ENCODE measurements around the gene DYNLT2B. TPM values are rescaled to one million over a fixed set of nuclear protein-coding genes. Genes with fewer than 3 reads are reported as not detected.
"Not testable (repeated sequence)": the region's sequence is repeated elsewhere in the genome, so short reads cannot be mapped to it uniquely, and the experiment has no call there.

The DYNLT2B gene
- 11.5 TPM for polyA plus RNA-seq (ENCODE audit: insufficient read length)

DNA sequence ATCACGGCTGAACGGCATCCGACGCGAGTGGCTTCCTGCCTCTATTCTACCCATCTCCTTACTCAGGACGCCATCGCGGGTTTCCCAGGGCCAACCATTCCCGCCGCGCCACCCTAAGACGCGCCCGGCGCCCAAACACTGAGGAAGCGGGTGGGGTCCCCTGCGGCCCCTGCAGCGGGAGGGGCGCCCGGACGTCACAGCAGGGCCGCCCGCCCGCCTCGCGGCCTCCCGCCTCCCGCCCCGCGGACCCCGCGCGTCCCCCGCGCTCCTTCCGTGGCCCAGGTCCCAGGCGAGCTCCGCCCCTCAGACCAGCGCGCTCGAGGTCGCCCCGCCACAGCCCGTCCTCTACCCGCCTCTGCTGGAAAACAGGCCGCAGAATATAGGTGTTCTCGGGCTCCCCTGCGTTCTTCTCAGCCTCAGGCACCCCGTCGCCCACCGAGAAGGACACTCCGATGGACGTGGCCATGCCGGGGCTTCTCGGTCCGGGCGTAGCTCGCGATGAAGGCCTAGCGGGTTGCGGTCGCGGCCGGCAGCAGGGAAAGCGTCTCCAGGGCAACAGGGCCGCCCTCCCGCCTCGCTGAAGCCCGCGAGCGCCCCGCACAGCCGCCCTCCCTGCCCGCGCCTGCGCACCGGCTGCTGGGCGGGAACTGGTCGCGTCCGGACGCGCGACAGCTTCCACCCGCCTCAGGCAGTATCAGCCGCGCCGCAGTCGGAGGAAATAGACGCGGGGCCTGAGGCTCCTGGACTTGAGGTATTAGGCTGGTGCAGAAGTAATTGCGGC lies at the start of gene DYNLT2B:
Gene DYNLT2B (minus strand): TSS at position 554 of the 781 bp plus-strand sequence. CDS start 88 bp downstream, at position 466.
- peak; percentile 94 for DNase-seq

DNA sequence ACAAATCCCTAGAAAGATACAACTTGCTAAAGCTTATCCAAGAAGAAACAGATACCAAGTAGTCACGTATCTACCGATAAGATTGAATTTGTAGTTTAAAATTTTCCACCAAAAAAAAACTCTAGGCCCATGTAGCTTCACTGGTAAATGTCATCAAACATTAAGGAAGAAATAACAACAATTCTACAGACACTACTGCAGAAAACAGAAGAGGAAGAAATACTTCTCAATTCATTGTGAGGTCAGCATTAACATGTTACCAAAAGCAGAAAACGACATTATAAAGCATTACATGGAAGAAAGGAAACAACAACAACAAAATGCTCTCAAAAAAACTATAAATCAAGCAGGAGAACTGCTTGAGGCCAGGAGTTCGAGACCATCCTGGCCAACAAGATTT lies 47.7 kb upstream of the DYNLT2B start:
- DNase-seq: no peak

DNA sequence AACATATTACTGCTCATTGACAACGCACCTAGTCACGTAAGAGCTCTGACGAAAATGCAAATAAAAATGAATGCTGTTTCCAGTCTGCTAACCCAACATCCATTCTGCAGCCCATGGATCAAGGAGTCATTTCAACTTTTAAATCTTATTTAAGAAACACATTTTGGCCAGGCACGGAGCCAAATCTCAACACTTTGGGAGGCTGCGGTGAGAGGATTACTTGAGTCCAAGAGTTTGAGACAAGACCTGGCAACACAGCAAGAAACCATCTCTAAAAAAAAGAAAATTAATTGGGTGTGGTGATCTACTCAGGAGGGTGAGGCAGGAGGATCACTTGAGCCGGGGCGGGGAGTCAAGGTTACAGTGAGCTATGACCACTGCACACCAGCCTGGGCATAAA lies 42.5 kb upstream of the DYNLT2B start:
- DNase-seq: no peak

DNA sequence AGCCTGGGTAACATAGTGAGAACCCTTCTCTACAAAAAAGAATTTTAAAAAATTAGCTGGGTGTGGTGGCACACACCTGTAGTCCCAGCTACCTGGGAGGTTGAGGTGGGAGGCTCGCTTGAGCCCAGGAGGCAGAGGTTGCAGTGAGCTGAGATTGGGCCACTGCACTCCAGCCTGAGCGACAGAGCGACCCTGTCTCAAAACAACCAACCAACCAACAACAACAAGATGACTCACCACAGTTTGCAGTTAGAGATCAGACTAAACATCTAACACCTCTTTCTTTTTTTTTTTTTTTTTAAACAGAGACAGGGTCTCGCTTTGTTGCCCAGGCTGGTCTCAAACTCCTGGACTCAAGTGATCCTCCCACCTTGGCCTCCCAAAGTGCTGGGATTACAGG lies 40.5 kb upstream of the DYNLT2B start:
- DNase-seq: not testable (repeated sequence)

DNA sequence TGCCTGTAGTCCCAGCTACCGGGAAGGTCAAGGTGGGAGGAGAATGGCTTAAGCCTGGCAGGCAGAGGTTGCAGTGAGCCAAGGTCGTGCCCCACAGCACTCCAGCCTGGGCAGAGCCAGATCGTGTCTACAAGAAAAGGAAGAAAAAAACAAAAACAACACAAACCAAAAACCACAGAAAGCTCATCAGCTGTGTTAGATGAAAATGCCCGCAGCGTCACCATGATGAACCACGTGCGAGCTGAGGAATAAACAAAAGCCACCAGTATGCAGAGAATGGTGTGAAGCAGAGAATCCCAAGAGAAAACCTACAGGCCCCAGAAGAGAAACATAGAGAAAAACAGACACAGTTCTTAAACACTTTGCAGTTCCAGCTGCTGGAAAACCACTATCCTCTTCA lies 39.9 kb upstream of the DYNLT2B start:
- DNase-seq: no peak

DNA sequence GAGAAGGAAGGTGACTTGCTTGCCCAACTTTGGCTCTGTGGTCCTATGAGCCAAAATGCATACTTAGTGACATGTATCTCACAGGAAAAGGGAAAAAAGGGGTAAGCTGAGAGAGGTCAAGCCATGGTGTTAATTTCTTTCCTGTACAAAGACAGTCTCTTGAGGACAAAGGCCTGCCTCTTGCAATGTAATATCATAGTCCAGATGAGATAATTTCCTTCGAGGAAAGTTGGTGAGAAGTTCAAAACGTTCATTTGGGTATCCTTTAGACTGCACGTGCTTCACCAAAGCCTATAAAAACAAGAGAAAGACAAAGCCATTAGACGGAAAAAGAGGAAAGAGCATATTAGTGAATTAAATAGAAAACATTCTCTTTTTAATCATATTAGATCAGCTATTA lies 38.5 kb upstream of the DYNLT2B start:
- DNase-seq: no peak

DNA sequence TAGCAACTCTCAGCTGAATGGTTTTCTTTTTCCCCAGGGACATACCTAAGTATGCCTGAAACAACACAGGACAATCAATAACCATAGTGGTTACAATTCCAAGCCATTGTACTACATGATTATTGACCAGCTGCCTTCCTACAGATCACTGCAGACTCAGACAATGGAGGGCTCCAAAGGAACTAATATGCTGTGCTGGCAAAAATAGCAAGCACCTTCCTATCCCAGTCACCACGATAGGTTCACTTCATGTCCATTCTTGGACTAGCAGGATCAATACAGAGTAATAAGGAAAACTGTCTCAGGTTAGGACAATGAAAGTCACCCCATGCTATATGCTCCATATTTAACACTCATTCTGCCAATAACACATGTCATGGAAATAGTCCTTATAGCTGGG lies 37.6 kb upstream of the DYNLT2B start:
- no peak for DNase-seq

DNA sequence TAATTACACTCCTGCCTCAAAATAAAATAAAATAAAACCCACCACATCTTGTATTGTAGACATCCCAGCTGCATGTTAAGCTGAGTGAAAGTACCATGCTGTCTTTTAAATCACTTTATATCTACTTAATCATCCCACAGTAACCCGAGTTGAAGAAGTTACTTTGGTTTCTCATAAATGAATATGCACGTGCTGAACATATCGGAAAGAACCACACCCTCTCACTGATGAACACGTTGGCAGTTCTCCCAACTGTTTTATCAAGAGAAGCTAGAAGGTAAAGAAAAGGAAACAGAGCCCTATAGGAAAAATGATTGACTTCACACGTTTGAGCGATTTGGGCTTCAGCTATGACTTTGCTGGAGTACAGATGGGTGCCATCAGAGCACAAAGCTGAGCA lies 36.1 kb upstream of the DYNLT2B start:
- DNase-seq: no peak

DNA sequence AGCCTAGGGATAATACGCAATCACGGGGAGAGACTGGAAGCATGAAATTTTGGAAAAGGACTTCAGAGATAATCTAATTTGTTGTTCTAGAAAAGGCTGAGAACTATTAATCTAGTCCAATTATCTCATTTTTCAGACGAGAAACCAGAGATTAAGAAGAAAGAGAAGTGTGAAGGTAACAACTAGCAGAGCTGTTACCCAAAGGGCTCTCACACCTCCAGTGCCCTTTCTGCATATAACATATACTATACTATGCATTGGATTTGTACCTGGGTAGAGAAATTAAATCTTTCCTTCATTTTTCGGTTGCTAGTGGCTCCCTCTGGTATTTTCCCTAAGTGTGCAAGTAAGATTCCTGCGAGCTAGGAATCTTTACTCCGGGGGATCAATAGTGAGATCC lies 33.5 kb upstream of the DYNLT2B start:
- no peak for DNase-seq

DNA sequence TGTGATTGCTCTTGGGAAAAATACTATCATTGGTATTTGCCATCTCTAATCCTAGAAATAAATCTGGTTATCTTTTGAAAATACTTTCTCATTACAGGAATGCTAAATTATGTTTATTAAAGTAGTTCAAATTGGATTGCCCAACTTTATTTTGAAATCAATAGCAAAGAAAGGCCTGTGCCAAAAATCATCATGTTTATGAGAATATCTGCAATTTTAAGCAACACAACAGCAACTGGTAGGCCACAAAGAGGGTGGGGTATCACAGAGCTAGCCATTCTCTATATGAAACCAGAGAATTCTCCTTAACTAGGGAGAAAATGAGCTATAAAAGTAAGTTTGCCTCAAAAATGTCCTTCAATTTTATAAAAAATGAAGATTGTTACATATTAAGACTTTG lies 32.0 kb upstream of the DYNLT2B start:
- no peak for DNase-seq

DNA sequence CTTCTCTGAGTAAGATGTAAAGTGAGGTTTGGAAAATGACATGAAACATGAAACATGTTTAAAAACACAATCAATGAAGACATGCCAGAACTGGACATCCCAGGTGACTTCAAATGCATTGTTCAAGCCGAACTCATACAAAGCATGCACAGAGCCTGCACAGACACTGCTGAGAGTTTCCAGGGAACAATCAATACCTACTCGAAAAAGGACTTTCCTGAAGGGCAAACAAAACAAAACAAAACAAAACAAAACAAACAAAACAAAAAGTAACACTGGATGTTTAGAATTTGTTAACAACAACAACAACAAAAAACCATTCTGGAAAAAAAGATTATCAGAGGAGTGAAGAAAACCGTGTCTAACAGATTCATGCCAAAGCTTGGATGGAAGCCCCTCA lies 30.7 kb upstream of the DYNLT2B start:
- no peak for DNase-seq

DNA sequence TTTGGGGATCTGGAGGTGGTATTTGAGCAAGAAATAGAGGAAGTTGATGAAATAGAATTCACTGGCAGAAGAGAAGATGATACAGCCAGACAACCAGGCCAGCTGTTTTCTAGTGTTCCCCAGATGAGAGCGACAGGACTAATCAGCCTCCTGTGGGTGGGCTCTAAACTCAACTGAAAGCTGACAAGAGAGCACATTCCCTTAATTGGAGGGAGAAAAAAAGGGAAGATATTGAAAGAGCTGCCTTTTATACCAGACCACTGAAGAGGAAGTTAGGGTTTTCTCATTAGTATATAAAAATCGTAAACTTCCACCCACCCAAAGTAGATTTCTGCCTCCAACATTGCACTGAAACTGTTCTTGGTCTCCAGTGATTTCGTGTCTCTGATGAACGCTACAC lies 26.6 kb upstream of the DYNLT2B start:
- DNase-seq: no peak

DNA sequence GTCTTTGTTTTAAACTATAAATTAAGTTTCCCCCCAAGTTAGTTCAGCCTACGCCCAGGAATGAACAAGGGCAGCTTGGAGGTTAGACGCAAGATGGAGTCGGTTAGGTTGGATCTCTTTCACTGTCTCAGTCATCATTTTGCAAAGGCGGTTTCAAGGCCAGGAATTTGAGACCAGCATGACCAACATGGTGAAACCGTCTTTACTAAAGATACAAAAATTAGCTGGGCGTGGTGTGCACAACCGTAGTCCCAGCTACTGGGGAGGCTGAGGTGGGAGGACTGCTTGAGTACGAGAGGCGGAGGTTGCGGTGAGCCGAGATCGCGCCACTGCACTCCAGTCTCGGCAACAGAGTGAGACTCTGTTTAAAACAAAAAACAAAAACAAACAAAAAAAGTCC lies 25.9 kb upstream of the DYNLT2B start:
- DNase-seq: not testable (repeated sequence)

DNA sequence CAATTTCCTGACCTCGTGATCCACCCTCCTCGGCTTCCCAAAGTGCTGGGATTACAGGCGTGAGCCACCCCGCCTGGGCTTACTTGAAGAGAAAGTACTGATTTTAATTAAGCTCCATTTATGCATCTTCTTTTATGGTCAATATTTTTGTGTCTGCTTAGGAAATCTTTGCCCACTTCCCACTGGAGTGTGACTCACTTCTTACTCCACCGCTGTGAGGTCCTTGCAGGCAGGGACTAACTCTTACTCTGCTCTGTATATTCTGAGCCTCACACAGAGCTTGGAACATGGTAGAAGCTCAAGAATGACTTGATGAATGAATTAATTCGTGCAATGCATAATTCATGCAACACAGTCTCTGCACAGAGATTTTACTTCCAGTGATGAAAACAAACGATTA lies 23.1 kb upstream of the DYNLT2B start:
- DNase-seq: no peak

DNA sequence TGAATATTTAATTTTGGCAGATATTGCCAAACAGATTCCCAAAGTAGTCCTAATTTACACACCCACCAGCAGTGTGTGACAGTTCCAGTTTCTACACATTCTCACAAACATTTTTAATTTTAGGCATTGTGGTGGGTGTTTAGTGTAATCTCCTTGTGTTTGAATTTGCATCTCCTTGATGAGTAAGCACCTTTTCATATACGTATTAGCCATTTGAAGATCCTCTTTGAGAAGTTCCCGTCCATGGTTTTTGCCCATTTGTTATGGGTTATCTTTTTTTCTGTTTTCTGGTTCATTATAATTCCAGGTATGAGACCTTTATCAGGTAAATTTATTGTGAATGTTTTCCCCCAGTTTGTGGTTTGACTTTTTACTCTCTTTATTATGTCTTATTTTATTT lies 22.4 kb upstream of the DYNLT2B start:
- DNase-seq: no peak

DNA sequence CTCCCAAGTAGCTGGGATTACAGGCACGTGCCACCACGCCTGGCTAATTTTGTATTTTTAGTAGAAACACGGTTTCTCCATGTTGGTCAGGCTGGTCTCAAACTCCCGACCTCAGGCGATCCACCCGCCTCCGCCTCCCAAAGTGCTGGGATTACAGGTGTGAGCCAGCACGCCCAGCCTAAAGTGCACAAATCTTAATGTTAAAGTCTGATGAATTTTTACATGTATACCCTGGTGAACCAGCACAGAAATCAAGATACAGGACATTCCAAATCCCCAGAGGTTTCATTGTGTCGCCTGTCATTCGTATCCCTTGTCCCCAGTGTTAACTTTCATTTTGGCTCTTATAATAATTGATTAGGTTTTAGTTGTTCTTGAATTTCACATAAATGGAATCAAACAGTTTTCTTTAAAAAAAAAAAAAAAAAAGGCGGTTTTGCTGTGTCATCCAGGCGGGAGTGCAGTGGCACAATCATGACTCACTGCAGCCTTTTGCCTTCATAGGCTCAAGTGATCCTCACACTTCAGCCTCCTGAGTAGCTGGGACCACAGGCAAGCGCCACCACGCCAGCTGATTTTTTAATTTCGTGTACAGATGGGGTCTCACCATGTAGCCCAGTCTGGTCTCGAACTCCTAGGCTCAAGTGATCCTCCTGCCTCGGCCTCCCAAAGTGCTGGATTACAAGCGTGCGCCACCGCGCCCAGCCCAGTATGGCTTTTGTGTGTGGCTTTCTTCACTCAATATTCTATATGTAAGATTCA lies 21.6 kb upstream of the DYNLT2B start:
- DNase-seq: no peak

DNA sequence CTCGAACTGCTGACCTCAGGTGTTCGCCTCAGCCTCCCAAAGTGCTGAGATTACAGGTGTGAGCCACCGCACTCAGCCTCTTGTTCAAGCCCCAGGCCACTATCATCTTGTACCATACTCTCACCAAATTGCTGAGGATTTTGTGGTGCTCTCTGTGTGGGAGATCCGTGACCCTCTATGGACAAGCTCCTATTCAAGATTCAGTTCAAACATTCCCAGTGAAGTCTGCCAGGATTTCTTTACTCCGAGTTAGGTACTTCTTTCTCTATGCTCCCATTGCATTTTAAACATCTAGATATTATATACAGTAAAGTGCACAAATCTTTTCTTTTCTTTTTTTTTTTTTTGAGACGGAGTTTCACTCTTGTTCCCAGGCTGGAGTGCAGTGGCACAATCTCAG lies 21.0 kb upstream of the DYNLT2B start:
- no peak for DNase-seq

DNA sequence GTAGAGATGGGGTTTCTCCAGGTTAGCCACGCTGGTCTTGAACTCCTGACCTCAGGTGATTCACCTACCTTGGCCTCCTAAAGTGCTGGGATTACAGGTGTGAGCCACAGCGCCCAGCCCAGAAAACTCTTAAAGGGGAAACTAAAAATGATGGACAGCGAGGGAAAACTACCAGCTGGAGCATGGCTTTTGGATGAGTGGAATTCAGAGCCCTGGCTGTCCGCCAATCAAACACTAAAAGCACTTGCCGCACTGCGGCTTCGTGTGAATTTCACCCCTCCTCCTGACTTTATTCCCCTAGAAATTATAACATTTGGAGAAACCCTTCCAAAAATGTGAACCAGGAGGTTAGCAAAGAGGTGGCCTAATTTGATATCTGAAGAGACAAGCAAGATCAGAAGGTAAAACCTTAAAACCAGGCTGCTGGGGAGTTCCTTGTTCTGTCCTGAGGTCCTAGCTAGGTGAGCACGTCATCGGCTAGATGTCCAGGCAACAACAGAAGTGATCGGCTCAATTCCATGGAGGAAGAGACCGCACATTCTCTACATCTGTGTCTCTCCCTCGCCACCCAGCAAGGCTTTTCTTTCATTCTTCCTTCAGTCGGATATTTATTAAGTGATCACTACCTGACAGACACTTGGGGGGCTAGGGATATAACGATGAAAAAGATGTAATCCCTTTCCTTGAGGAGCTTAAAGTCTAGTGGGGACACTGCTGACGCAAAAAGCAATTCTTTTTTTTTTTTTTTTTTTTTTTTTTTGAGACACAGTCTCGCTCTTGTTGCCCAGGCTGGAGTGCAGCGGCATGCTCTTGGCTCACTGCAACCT lies 18.5 kb upstream of the DYNLT2B start:
- DNase-seq: no peak

DNA sequence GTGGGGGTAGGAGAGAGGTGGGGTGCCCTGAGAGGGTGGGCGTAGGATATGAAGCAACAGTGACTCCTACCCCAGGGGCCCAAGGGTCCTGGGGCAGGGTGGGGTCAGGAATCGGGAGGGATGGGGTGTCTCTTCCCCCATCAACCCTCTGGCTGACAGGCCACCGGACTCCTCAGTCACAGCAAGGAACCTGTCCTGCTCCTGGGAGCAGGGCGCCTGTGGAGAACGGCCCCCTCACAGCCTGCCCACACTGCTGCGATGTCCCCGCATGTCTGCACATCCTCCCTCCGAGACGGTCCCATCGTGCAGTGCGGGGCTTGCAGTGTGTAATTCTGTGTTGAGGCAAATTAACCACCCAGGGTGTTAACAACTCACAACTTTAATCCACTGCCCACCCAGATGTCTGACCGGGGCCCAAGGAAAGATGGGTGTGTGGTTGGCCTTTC lies 17.5 kb upstream of the DYNLT2B start:
- no peak for DNase-seq

DNA sequence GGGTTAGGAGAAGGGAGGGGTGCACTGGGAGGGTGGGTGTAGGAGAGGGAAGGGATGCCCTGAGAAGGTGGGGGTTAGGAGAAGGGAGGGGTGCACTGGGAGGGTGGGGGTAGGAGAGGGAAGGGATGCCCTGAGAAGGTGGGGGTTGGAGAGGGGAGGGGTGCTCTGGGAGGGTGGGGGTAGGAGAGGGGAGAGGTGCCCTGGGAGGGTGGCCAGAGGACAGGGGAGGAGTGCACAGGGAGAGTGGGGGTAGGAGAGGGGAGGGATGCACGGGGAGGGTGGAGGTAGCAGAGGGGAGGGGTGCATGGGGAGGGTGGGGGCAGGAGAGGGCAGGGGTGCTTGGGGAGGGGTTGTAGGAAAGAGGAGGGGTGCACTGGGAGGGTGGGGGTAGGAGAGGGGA lies 16.9 kb upstream of the DYNLT2B start:
- DNase-seq: no peak

DNA sequence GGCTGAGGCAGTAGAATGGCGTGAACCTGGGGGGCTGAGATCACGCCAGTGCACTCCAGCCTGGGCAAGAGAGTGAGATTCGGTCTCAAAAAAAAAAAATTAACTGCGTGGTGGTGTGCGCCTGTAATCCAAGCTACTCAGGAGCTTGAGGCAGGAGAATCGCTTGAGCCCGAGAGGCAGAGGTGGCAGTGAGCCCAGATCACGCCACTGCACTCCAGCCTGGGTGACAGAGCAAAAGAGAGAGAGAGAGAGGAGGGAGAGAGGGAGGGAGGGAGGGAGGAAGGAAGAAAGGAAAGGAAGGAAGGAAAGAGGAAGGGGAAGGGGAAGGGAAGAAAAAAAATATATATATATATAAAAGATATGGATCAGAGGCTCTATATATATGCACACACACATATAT lies 14.1 kb upstream of the DYNLT2B start:
- DNase-seq: no peak

DNA sequence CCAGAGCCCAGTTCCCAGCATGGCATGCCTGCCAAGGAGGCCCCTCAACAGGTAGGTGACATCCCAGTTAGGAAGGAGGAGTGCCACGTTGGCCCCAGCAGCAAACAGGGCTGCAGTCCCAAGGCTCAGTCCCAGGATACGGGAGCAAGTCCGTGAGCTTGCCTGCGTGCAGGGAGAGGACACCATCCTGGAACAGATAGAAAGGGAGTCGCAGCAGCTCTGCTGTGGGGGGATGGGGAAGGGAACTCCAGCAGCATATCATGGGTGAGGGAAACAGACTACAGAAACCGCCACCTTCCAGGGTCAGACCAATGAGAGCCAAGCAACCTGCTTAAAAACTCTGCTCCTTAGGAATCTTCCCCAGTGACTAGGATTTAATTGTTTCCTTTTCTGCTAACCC lies 9.4 kb upstream of the DYNLT2B start:
- DNase-seq: no peak

DNA sequence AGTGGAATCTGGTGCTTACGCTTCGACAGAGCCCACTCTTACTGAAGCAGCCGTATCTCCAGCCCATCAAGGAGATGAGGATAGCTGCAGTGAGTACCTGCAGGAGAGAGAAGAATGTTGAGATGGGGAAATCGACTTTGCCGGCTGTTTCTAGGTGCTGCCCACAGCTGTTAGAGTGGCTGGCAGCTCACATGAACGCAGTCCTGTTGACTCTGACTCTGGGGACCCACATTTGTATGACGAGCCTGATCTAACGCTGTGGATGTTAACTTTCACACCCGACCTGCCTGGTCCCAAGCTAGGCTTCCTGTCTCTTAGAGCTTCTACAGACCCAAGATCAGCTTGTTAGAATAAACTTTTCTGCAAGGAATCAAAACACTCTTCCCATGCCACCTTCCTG lies 8.9 kb upstream of the DYNLT2B start:
- no peak for DNase-seq
